Stimulated activated CD4-positive, alpha-beta T cell treated with anti-CD3 and anti-CD28 coated beads, Interleukin-15, amount 100 ng/mL, for 48 hours (primary cell): ENCODE results near the gene PLA2G2D.

Experiments used
- DNase-seq, 2 donors: peaks; one replicate each; pipeline ENCODE4 v3.0.0-alpha.2; 2020; ENCODE audit warnings: low read depth in 2 of 2

The PLA2G2D gene

DNA sequence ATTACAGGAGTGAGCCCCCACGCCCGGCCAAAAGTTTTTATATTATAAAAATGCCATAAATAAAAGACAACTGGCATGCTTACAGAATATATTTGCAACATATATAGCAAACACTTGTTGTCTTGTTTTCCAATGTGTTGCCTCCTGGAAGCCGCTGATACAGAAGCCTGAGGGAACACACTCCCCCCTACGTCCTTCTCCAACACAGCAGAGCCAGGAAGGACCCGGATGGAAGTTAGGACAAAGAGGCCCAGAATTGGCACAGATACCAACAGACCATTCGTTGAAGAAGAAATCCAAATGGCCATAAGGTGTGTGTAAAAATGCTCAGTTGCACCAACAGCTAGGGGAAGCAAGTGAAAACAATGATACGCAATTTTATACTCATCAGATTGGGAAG is 50.6 kb downstream of the PLA2G2D start:
- DNase-seq, result no peak

DNA sequence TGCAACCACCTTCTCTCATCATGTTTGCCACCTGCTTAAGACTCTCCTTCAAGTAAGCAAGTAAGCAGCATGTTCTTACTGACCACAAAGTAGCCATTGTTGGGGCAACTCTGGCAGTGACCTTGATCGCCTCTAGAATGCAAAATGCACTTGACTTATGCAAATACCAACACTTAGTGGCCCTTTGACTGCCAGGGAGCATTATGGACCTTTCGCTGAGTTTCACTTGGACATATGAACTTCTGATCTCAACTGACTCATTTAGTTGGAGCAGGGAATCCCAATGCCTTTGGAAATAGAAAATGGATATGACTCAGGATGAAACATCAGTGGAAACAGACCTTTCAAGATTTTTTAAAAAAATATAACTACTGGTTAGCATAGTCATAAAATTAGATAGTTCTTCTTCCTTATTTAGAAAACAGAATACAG is 55.5 kb downstream of the PLA2G2D start:
- DNase-seq, result no peak
